HG02759 (cell line): ENCODE results near the gene MX2.

Experiments used
- ATAC-seq: cut with Tn5 transposase; IDR thresholded peaks from one replicate; pipeline ENCODE4 v1.9.1; 2021; ENCODE audit warnings: mild to moderate bottlenecking, moderate library complexity; ENCODE audit not compliant: unreplicated experiment

The MX2 gene

DNA sequence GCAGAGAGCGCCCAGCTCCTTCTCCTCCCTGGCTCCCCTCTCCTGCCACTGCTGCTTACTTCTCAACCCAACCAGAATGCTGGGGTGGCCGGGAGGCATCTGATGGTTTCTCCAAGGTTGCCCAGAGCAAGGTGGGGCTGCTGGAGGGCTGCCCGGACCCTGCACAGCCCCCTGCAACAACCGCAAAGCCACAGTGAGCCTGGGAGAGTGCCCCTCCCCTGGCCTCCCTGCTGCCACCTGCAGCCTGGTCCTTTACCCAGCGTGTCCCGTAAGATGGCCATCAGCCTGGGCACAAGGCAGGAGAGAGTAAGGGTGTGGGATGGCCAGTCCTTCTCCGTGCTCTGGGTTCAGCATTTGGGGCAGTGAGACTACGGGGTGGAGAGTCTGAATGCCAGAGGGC is 17.0 kb downstream of the MX2 start:
- no peak for ATAC-seq

DNA sequence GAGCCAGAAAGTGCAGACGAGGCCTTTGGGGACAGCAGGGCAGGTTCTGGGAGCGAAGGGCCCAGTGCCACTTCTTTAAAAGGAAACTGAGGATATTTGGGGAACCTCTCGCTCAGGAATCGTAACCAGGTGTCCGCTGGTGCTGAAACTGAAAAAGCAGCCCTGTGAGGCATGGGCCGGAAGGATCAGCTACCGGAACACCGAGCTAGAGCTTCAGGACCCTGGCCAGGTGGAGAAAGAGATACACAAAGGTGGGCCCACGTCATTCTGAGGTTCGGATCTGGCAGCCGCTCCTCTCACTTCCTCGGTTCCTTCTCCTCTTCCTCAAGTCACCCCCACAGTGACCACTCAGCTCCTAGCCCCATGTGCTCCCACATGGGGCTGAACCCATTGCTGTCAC is 18.1 kb downstream of the MX2 start:
- ATAC-seq = no peak

DNA sequence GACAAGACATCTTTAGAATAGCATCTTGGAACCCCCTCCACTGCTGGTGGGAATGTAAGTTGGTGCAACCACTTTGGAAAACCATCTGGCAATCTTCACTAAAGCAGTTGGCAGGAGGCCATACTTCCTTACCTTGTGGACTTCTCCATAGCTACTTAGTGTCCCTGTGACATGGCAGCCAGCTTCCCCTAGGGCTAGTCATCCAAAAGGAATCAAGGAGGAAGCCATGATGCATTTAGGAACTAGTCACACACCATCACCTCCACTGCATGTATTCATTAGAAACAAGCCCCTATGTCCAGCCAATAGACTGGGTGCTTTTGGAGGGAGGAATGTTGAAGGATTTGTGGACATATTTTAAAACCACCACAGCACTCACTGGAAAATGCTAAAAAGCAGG is 19.9 kb downstream of the MX2 start:
- ATAC-seq = no peak

- no peak for ATAC-seq
Measured at GRCh38 chr21:41387042-41387819, 25.4 kb downstream of the MX2 start.

- no peak for ATAC-seq
Measured at GRCh38 chr21:41387824-41388223, 26.0 kb downstream of the MX2 start.

GRCh38 chr21:41388259-41388658 is 26.4 kb downstream of the MX2 start:
- ATAC-seq = no peak

- no peak for ATAC-seq
Measured at GRCh38 chr21:41390043-41390639, 28.3 kb downstream of the MX2 start.

DNA sequence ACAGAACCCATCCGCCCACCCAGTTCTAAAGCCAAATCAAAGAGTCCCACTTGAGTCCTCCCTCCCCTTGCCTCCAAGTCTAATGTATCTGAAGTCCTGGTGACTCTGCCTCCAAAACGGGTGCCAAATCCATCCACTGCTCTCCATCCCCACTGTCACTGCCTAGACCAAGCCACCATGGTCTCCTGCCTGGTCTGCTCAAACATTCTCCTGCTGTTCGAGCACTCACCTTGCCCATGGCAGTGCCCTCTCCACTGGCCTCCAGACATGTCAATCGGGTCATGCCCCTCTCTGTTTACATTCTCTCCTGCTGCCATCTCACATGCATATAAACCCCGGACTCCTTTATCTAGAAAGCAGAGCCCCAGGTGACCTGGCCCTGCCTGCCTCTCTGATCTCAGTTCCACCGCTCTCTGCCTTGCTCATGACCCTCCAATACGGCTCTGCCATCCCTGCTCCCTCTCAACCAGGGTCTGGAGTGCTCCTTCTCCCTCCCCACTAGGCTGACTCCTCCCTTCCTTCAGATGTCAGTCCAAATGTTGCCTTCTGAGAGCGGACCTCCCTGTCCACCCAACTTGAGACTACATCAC is 32.1 kb downstream of the MX2 start:
- no peak for ATAC-seq

DNA sequence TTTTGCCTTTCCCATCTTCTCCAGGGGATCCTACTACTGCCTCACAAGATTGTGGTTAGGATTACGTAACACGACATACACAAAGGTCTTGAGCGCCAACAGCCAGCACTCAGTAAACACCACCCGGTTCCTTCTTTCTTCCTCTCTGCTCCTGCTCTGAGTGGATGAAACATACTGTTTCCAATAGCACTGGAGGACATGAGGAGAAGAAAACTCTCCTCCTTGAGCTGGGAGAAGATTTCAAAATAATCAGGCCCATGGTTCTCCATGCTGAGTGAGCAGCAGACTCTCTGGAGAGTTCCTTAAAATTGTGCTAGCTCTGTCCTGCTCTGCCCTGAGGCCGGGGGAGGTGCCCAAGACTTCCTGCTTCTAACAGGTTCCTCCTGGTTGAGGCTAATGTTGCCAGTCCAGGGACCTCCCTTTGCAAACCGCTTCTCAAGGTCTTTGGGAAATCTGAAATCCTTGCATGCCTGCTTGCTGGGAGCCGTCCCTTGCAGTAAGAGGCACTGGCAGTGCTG is 34.8 kb downstream of the MX2 start:
- no peak for ATAC-seq

GRCh38 chr21:41397471-41397891 is 35.7 kb downstream of the MX2 start:
- ATAC-seq = no peak

DNA sequence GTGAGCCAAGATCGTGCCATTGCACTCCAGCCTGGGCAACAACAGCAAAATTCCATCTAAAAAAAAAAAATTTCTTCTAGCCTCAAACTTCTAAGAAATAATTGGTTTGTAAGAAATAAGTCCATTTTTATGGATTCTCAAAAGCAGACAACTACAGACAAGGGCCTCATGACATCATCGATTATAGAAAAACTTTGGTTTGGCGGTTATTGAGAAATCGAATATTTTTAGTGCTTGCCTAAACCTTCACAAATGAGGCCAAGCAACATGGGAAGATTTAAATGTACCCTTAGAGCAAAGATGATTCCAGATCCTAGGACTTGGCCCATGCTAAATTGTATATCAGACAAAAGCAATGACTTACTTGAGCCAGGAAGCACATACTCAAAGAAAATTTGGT is 36.4 kb downstream of the MX2 start:
- ATAC-seq = no peak

- no peak for ATAC-seq
Measured at GRCh38 chr21:41398831-41399230, 37.0 kb downstream of the MX2 start.

- ATAC-seq = no peak
Measured at GRCh38 chr21:41399246-41399800, 37.5 kb downstream of the MX2 start.

GRCh38 chr21:41402231-41402630 is 40.4 kb downstream of the MX2 start:
- ATAC-seq = no peak

DNA sequence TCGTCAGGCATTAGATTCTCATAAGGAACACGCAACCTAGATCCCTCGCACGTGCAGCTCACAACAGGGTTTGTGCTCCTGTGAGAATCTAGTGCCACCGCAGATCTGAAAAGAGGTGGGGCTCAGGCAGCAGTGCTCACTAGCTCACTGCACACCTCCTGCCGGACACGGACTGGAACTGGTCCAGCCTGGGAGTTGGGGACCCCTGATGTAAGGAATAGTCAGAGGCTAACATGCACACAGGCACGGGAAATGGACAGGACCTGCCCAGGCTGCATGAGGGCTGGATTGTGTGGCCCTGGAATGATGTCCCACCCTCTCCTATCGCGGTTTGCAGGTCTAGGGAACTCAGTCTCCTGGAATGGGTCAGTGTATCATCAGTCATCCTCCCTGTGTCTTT is 41.0 kb downstream of the MX2 start:
- ATAC-seq = no peak

- no peak for ATAC-seq
Measured at GRCh38 chr21:41403331-41403730, 41.5 kb downstream of the MX2 start.

- no peak for ATAC-seq
Measured at GRCh38 chr21:41403966-41404365, 42.1 kb downstream of the MX2 start.

DNA sequence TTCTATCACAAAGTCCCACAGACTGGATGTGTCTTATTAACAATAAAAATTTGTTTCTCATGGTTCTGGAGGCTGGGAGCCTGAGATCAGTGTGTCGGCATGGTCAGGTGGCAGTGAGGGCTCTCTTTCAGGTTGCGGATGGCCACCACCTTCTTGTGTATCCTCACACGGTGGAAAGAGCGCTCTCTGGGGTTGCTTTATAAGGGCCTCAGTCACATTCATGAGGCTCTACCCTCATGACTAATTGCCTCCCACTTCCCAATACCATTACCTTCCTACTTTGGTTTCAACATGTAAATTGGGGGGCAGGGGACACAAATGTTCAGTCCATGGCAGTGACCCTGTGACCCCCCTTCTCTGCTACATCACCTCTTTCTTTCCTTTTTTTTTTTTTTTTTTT is 43.5 kb downstream of the MX2 start:
- no peak for ATAC-seq

GRCh38 chr21:41406340-41406739 is 44.5 kb downstream of the MX2 start:
- ATAC-seq = no peak

DNA sequence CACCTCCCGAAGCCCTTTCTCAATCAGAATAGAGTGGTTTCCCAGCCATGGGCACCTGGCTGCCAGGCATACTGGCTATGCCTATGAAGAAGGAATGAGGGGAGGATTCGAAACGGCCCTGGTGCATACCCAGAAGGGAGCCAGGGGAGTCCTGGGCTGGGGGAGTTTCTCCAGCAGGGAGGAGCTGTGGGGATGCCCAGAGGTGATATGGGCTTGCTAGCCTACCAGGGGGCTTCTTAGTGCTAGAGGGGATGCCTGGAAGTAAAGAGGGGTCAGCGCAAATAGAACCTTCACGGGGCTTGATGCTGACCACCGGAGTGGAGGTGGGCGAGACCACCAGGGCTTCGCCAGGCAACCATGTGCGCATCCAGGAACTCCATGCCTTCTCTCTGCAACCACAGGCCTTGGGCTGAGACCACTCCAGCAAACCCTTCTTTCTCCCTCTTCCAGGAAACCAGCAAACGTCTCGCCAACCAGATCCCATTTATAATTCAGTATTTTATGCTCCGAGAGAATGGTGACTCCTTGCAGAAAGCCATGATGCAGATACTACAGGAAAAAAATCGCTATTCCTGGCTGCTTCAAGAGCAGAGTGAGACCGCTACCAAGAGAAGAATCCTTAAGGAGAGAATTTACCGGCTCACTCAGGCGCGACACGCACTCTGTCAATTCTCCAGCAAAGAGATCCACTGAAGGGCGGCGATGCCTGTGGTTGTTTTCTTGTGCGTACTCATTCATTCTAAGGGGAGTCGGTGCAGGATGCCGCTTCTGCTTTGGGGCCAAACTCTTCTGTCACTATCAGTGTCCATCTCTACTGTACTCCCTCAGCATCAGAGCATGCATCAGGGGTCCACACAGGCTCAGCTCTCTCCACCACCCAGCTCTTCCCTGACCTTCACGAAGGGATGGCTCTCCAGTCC is 46.0 kb downstream of the MX2 start:
- ATAC-seq = no peak

DNA sequence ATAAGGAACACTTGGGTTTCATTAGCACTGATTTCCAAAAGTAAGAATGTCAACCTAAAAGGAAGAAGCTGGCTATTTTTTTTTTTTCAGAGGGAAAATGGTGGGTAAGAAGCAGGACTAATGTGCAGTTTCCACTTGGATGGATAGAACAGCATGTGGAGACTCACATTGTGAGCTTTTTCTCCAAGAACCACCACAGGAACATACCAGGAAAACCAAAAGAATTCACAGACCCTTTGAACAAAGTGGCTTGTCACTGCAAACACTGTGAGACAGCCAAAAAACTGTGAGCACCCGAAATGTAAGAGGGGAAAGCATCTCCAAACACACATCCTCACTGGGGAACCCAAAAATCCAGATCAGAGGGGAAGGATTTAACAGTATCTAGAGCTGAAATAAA is 48.5 kb downstream of the MX2 start:
- no peak for ATAC-seq
